HG02852 (cell line): Measurements from ENCODE around the gene NES.

Experiments used
- ATAC-seq: cut with Tn5 transposase; IDR thresholded peaks from one replicate; pipeline ENCODE4 v1.9.1; 2021; ENCODE audit warnings: mild to moderate bottlenecking, moderate library complexity; ENCODE audit not compliant: unreplicated experiment

Gene NES

DNA sequence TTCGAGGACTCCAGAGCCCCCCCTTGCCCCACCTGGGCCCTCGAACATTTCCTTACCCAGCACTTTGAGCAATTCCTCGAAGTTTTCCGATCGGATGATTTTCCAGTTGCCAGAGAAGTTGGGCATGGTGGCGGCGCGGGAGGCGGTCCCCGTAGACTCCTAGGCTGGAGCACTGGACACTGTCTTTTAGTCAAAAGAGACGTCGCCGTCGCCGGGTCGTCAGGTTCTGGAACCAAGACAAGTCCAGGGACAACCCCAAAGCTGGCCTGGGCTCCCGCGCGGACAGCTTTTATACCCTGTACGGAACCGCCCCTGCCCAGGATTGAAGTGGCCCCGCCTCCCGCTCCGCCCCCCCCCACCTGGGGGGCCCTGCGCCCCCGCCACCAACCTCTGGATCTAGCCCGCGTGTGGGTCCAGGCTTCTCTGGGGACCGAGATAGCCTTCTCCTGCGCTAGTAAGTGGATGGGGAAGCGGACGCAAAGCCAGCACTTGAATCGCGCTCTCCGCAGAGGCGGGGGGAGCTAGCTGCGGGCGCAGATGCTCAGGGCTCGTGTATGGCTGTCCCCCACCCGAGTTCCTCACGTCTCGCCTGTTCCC is 28.2 kb upstream of the NES start, which contains the start of gene CRABP2:
TSS of gene CRABP2 (minus strand) at position 263 of the 597 bp plus-strand sequence. CDS start at position 126, 137 bp downstream.
- no peak for ATAC-seq

DNA sequence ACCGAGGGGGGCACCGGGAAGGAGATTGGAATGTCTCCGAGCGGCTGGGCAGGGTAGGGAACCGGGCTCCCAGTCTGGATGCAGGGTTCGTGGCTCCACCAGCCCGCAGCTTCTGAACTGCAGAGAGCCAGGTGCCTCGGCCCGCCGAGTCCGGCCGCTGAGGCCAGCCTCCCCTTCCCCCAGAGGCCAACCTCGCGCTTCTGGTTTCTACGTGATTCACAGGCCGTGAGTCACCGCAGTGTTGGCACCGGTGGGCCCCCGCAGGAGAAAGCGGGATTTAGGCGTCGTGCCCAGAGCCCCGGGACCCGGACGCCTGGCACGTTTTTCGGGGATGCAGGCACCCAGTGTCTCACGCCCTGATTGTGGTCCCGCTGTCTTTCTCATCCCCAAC is 27.7 kb upstream of the NES start:
- no peak for ATAC-seq

DNA sequence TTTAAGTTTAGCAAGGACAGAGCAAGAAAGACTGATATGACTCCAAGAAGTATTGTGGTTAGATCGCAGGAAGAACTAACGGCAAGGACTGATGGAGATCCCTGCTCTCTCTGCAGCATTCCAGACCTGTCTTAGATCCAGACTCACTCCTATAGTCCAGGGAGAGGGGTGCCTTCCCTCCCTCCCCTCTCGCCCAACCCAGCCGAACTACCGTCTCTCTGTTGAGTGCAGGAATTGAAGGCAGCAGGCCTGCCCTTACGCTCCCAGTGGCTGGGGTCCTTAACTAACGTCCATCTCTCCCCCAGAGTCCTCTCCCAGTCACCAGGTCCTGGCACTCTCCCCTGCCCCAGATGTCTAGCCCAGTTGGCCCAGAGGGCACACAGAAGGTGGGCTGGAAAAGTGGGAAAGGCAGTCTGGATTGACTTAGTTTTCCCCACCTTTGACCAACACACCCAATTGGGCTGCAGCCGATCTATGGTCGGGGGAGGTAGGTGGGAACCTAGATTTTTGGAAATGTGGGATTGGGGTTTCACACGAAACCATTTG is 27.0 kb upstream of the NES start:
- no peak for ATAC-seq

DNA sequence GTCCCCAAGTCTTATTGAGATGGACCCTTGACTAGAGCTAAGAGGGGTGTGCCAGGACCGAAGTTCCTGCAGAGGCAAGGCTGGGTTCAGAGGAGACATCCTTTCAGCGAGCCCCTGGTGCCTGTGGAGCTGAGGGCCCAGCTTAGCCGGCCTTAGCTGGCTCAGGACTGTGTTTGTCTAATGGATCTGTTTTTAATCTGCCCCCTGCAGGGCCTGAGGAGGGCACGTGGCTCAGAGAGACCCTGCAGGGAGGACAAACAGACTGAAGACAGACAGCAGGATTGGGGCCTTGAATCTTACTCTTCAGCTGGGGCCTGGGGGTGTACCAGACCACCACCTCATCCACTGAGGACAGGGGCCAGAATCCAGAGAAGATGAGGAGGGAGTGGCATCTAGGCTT is 26.5 kb upstream of the NES start:
- ATAC-seq, result no peak

DNA sequence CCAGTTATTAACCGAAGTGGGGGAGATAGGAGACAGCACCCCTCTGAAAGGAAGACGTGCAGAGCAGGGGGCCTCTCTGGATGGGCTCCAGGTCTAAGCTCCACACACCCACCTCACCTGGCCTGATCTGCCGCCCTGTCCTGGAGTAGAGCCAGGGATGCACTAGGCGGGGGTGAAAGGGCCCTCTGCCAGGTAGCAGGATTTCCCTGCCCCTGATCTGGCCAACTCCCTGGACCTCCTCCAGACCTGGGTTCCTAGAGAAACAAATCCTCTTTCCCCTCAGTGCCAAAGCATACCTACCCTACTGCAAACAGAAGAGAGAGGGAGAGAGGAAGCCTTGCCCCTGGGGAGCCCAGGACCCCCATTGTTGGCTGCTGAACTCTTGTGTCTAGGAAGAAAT is 26.1 kb upstream of the NES start:
- ATAC-seq, result no peak

DNA sequence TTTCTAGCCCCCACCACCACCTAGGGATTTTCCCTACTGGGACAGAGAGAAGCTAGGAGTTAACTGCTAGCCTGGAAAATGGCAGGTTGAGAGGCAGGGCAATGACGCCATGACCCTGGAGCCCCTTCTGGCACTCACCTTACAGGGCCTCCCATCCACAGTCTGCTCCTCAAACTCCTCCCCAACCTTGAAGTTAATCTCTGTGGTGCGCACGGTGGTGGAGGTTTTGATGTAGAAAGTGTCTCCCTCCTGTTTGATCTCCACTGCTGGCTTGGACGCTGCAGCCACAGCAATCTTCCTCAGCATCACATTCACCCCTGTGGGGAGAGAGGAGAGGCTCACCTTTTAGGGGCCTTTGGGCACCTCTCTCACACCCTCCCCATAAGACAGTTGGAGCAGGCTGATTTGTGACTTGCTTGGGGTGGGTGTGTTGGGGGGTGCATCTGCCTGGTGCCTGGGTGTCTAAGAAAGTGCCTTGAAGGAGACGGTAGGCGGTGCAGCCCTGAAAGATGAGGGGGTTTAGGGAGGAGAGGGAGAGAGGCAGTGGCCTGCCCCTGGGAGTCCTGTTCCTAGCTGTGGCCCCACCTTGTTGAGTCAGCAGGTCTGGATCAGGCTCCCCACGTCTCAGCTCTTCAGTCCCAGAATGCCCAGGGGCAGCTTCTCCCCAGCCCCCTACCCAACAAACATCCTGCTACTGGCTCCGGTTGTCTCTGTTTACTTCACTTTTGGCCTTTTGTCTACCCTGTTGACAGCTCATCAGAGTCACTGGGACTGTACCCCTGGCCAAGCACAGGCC is 23.7 kb upstream of the NES start:
- ATAC-seq, result no peak

DNA sequence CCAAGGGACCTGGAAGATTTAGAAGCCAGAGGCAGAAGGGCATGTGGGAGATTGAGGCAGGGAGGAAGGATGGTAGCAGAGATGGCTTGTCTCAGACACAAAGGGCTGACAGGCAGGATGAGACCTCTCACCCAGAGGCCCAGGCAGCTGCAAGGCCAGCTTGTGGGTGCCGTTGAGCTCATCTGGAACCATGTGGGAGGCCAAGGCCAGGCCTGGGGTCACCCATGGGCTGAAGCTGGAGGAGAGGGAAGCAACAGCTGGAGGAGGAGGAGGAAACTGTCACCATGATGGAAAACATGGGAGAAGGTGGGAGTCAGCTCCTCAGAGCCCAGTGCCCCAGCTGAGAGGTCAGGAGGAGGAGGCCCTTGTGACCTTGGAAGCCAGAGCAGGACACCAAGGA is 21.8 kb upstream of the NES start:
- ATAC-seq, result no peak

DNA sequence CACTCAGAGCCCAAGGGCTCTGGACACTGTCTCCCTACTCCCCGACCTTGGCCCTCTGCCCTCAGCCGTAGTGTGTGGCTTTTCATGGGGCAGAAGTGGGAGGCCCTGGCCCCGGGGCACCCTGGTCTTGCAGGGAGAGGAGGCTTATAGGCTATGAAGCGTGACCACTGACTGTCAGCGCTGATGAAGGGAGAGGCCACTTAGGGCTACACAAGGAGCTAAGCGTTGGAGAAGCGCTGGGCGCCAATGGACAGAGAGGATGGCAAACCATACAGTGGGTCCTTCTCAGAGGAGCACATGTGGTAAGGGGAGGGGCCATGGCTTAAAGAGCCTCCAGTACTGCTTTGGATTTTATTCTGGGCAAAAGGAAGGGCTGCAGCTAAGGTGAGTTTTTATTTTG is 20.3 kb upstream of the NES start:
- no peak for ATAC-seq

DNA sequence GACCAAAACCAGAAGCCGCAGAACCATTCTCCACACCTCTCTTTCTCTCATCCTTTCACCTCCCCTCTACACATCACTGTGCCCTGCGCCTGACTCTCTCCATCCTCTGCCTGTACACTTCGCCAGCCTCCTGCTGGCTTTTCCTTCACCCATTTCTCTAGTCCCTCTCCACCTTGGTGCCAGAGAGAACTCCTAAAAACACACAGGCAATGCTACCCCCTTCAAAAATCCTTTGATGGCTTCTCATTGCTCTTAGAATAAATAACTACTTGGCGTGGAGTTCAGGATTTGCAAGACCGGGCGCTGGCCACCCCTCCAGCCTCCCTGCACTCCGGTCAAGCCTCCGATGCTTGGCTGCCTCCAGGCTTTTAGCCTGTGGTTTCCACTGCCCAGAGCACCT is 19.5 kb upstream of the NES start:
- ATAC-seq, result no peak

DNA sequence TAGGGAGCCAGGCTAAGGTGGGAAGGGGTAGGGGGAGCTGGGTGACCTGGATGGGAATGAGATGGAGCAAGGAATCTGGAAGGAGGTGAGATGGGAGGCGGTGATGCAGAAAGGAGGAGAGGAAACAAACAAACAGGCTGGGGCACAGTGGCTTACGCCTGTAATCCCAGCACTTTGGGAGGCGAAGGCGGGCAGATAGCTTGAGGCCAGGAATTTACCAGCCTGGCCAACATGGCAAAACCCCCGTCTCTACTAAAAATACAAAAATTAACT is 17.4 kb upstream of the NES start:
- ATAC-seq, result no peak

DNA sequence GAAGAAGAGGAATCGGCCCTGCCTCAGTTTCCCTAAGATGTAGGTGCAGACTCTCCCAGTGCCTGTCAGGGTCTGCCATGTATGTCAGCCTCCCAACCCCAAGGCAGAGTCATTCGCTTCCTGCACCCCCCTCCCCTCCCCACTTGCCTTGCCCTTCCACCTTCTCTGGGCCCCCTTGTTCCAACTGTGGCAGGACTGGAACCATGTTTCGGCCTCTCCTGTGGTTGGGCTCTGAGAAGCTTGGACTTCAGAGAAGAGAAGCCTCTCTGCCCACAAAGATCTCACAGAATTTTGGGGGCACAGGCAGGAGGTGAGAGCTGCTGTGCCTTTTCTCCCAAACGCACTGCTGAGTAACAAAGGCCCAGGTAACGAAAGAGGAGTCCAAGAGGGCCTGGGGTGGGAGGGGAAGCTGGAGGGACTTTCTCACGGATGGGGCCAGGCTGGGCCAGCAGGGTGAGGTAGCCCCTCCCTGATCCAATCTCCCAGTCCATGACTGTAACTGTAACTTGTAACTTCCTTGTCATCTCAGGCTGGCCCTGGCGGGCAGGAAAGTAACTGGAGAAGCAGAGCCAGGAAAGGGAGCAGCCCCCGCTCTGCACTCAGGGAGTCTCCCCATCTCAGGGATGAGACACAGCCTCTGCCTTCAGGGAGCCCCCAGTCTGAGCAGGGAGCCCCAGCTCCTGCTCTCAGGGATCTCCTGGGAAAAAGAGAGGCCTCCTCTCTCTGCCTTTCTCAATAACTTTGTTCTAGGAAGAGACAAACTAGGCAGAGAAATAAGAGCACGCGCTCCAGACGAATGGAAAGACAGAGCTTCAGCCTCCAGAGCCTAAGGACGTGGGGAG is 16.9 kb upstream of the NES start:
- ATAC-seq, result no peak

DNA sequence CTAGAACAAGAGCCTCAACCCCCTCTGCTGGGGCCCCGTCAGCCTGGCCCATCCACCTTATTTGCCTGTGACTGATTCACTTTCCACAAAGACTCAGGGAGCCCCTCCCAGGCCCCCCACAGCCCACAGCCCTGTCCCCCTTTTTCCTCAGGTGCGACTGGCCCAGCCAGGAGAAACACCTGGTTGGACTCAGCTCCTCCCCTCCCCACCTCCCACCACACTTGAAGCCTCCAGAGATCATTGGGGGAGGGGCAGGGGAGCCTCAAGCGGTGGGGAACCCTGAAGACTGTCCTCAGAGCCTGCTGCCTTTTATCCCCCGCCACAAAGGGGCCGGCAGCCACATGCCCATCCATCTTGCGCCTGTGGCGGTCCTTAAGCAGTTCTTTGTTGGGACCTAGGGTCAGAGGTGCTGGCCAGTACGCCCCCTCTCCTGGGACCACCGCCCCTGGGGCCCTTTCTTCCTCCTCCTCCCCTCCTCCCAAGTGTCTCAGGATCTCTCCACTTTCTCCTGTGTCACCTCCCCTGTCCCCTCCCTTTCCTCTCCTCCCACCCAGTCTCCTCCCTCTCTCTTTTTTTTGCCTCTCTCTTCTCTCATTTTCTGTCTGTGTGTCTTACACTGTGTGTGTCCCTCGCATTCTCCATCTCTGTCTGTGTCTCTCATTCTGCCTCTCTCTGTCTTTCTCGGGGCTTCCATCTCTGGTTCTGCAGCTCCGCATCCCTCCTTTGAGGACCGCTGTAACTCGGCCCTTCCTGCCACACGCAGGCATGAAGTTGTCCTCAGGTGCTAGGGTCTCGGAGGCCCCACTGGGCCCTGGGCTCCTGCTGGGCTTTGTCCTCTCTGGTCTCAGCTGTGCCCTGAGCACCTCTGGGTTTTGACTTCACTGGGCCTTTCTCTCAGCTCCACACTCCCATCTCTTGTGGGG is 16.0 kb upstream of the NES start:
- no peak for ATAC-seq

DNA sequence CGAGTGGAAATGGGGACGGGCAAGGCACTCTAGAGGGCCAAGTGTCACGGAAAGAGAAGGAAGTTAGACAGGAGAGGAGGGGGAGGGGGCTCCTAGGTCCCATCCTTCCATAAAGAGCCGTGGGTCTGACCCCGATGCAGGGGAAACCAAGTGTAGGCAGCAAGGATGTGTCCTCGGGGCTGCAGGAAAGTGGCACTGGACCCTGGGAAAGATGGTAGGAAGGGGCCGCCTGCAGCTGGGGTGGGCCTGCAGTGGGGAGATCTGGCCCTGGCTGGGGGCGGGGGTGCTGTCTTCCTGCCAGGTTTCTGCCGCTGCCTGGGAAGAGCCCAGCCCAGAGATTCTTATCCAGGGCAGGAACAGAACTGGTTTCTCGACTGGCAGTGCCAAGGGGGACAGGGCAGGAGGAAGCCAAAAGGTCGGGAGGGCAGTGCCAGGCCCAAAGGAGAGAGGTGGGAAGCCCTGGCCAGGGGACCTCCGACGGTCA is 15.3 kb upstream of the NES start:
- ATAC-seq, result no peak

DNA sequence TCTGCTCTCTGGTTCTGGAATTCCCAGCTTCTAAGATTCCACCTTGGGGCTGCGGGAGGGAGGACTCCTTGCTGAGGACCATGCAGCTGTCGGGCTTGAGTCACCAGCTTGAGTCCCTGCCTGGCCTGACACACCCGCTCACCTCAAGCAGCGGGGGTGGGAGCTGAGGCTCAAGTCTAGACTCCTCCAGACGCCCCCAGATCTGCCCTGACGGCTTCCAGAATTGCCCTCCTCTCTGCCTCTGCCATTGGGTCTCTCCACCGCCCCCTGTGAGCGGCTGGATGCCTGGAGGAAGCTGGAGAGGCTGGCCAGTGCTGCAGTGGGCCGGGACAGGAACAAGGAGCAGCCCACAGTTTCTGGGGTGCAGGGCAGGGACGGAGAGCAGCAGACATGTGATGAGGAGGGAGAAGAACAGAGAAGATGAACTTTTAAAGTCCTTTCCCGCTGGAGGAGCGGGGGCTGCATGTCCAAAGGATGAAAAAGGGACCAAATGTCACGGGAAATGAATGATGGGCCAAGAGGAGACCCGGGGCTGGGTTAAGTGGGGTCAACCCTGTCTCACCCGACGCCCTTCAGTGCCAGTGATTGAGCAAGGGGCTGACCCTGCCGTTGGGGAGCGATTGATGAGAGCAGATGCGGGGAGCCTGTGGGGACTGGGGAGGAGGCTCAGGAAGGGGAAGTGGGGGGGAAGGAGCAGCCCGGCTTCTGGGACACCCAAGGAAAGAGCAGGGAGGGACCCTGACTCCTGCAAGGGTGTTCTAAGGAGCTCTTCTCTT is 14.6 kb upstream of the NES start:
- no peak for ATAC-seq

DNA sequence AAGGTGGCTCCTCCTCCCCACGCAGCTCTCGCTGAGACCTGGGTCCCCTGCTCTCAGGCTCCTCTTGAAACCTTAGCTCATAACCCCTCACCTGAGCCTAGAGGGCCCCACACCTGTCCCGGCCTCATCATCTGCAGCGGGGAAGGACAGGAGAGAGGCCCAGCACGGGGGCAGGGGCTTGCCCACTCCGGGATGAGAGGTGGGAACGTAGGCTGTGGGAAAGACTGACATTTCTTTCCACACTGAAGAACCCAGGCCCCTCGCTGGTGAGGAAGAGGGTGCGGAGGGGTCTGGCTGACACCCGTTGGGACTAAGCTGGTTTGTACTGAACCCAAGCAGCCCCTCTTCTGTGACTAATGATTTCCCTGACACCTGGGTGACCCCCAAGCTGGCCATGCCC is 14.0 kb upstream of the NES start:
- ATAC-seq, result no peak

DNA sequence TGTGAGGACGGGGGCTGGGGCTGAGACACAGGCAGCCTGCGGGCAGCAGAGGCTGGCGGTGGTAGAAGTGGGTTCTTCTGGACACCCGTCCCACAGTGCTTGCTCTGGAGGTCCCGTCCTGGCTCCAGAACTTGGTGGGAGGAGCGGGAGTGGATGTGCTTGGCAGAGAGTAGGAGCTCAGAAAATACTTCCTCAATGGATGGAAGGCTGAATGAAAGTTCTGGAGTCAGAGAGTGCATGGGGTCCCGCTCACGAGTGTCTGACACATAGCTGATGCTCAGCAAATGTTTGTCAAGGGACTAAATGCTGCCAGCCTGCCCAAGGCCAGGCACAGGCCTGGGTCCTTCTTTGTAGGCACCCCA is 13.4 kb upstream of the NES start:
- ATAC-seq, result no peak

DNA sequence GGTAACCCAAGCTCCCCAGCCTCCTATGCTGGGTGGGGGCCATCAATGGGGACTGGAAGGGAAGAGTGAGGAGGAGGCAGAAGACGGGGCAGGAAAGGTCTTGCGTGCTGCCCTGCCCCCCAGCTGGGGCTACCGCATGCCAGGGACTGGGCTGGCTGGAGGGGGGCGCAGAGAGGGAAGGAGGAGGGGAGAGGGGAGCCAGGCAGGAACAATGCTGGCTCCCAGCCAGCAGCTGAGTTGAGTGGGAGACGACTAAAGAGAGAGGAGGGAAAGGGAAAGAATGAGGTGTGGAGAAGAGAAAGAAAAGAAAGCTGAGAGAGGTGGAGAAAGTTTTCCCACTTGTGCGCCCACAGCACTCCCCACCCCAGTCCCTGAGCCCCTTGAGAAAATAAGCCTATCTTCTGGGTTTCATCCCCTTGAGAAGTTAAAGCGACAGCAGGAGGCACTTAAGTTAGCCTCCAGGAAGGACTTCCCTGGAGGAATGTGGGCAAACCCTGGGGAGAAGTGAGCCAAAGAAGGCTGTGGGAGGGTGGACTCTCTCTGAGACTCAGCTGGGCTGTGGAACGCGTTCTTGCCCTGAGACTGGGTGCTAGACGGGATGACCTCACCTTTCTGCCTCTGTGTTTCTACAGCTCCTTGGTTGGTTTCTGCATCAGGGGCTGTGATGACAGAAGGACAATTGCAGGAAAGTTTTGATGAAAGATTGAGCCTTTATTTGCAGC is 12.9 kb upstream of the NES start:
- ATAC-seq, result no peak

DNA sequence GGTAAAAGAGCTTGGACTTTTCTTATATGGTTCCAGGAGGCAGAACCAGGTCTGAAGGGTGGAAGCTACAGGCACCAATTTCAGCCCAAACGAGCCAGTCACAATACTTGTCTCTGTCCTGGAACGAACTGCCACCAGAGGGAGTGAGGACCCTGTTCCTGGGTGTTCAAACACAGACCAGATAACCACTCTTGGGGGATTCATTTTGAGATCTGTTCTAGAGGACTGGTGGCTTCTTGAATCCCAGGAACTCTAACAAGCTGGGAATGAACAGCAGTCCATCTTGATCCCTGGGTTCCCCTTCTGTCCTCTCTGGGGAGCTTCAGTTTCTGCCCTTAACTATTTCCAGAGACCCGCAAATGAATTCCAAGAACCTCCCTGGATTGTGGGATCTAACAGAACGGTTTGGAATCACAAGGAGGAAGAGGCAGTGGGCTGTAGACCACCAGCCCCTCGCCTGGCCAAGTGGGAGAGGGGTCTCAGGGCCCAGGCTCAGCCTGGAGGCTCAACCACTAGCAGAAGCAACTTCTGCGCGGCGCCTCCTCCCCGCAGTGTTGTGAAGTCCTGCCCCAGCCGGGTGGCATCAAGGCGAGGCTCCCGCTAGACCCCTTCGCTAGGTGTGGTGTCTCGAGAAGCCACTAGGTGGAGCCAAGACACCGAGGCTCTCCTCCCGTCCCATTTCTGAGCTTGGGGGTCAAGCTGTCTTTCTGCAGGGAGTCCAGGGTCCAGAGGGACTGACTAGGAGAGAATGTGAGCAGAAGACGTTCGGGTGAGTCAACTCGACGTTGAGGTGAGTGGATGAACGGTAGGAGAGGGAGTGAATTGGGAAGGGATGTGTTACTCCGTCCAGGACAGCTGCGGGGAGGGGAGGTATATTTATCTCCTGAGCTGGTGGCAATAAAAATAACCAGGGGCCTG is 12.1 kb upstream of the NES start:
- ATAC-seq, result no peak
